Coronary artery (tissue), 2 donors: Measurements from ENCODE around the gene STC2.

Source experiments
- DNase-seq: peaks from one replicate; pipeline ENCODE4 v3.0.0-alpha.2; 2017; ENCODE audit warnings: low spot score
- H3K27ac ChIP-seq, 2 donors: fragments of 200-600 bp; sonication (generic); one replicate each; pipeline ENCODE4 v1.5.1; 2016 to 2019
- H3K4me3 ChIP-seq: fragments of 200-600 bp; sonication (generic); 2 replicates; pipeline ENCODE4 v1.5.1; 2016; ENCODE audit warnings: mild to moderate bottlenecking, moderate library complexity
- TF ChIP-seq, protein P1 (sequence below): fragments of 200-600 bp; sonication (generic); IDR thresholded peaks from one replicate; pipeline ENCODE4 v1.5.1; 2019; ENCODE audit warnings: antibody characterized with exemption

The STC2 gene

DNA sequence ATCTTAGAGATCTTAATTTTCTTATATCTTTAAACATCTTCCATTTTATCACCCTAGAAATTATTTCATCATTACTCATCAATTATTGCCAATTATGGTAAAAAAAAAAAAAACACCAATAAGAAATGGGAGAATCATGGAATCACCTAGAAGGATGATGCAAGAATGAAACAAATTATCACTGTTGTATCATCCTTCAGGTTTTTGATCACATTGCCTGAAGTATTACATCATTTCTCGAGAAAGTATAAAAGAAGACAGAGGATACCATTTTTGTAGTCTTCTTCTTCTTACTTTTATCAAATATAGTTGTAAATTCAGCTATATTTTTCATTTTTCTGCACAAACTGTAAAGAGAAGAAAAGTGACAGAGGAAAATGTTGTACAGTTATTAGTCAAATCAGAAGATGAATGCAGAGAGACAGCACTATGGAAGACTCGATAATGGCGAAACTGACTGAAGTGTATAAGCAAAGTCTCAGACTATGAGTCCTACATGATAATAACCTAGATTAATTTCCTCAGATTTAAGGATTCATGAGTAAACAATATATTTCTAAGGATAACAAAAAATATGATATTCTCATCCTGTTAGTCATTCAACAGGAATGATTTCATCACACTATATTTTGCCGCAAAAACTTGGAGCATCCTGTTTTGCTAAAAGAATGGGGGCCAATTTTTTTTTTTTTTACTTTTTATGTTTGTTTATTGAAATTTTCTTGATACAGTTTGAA, 5.9 kb upstream of the STC2 start:
- no peak for DNase-seq
- TF ChIP-seq, protein P1, sequence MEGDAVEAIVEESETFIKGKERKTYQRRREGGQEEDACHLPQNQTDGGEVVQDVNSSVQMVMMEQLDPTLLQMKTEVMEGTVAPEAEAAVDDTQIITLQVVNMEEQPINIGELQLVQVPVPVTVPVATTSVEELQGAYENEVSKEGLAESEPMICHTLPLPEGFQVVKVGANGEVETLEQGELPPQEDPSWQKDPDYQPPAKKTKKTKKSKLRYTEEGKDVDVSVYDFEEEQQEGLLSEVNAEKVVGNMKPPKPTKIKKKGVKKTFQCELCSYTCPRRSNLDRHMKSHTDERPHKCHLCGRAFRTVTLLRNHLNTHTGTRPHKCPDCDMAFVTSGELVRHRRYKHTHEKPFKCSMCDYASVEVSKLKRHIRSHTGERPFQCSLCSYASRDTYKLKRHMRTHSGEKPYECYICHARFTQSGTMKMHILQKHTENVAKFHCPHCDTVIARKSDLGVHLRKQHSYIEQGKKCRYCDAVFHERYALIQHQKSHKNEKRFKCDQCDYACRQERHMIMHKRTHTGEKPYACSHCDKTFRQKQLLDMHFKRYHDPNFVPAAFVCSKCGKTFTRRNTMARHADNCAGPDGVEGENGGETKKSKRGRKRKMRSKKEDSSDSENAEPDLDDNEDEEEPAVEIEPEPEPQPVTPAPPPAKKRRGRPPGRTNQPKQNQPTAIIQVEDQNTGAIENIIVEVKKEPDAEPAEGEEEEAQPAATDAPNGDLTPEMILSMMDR = no peak
- no peak overlapping the region for H3K27ac ChIP-seq
- no peak overlapping the region for H3K4me3 ChIP-seq

DNA sequence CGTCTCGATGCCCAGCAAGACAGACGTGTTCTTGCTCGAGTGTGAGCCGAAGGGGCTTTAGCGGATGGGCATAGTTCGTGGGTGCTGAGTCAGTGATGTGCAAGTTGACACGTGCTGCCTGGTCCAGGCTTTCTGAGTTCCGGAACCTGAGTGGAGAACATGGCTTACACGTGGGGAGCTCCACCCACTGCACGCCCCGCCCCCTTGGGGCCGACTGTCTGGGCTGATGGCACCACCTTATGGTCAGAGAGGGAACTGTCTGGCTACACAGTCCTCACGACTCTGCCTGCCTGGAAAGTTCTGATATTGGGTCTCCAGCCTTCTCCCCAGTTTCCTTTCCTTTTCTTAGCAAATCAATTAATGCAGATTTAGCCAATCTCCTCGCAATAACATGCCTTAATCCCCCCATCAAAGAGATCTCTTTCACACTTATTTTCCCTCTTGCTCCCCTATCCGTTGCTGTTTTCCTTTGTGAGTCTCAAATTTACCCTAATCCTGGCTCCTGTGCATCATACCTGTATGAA, 3.8 kb upstream of the STC2 start:
- no peak overlapping the region for H3K4me3 ChIP-seq
- peak; percentile 87 for DNase-seq
- H3K27ac ChIP-seq = no peak overlapping the region
- TF ChIP-seq, protein P1 = peak; percentile 78

DNA sequence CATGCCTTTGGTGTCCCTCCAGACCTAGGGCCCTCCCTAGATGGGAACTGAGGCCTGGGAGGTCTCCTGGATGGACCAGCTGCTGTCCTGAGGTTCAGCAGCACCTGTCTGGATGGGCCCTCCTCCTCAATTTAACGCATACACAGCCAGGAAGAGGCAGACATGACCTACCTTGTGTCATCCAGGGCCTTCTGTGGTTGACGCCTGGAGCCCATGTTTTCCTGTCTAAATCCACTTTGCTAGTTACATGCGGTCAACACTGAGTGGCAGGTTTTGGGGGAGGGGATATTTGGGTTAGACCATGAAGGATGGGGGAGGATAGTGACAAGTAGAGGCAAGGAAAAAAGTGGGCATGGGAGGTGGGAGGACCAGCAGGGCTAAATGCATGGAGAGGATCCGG, 3.1 kb upstream of the STC2 start:
- no peak overlapping the region for H3K4me3 ChIP-seq
- DNase-seq = no peak
- H3K27ac ChIP-seq = no peak overlapping the region
- TF ChIP-seq, protein P1 = no peak

DNA sequence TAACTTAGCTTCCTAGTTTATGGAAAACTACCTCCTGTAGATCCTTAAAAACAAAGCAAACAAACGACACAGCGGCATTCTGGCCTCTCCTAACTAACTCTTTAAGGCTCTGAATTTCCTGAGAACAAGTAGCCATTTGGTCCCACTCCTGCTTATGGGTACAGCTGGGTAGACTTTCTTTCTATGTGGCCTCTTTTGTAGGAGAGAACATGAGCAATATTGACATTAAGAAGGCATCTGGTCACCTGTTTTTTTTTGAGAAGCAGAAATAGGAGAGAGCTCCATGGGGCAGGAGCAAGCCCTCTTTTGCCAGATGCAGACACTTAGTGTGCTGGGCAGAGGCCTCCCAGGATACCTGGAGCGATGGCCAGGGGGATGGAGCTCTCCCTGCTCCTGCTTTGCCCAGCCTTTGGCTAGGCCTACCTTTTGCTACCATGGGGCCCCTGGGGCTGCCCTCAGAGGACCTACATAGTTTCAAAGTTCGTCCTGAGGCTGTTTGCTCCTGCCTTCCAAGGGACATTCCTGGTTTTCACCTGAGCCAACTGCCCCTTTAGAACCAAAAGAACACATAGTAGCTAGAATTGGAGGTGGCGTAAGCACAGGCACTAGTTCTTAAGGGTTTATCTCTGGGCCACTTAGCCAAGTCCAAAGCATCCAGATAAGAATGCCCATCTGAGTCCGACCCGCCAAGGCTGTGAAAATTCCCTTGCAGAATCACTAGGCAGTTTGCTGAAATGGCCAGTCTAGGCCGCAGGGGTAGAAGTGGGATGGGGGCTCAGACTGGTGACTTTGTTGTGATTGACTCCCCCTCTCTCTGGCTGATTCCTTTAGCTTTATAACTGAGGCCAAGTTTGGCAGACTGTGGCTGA, 2.4 kb upstream of the STC2 start:
- no peak overlapping the region for H3K27ac ChIP-seq
- no peak overlapping the region for H3K4me3 ChIP-seq
- no peak for DNase-seq
- TF ChIP-seq, protein P1 = no peak

DNA sequence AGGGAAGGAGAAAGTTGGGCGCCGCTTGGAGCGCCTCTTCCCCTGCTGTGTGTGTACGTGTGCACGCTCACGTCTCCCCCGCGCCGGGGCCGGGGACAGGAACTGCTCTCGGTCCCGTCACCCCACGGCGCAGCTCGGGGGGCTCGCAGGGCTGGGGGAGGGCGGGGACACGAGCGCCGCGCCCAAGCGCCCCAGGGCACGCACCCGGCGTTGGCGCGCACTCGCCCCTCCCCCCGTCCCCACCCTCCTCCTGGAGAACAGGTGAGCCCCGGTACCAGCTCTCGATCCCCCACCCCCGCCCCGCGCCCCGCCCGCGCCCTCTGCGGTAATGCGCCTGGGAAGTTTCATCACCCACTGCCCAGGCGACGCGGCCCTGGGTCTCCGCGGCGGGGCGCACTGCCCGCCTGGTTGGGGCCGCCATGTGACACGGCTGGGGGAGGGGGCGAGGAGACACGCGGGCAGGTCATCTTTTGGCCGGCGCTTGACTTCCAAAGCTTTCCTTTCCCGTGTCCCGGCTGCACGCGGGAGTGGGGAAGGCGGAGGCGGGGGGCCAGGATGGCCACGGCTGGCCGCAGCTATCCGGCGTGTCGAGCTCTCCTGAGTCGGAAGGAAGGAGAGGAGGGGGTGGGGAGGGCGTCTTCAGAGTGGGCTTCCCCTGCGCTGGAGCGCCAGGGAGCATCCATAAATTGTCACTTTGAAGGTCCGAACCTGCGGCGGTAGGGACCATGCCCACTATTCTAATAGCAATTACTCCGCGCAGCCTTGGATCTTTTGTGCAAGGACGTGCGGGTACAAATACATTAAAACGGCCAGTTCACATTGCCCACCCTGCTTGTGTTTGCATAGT, 1.5 kb upstream of the STC2 start:
- Histone ChIP-seq H3K27ac (no peak overlapping the region), H3K4me3 (peak overlapping the region; percentile 71)
- TF ChIP-seq, protein P1 = no peak
- DNase-seq = no peak

DNA sequence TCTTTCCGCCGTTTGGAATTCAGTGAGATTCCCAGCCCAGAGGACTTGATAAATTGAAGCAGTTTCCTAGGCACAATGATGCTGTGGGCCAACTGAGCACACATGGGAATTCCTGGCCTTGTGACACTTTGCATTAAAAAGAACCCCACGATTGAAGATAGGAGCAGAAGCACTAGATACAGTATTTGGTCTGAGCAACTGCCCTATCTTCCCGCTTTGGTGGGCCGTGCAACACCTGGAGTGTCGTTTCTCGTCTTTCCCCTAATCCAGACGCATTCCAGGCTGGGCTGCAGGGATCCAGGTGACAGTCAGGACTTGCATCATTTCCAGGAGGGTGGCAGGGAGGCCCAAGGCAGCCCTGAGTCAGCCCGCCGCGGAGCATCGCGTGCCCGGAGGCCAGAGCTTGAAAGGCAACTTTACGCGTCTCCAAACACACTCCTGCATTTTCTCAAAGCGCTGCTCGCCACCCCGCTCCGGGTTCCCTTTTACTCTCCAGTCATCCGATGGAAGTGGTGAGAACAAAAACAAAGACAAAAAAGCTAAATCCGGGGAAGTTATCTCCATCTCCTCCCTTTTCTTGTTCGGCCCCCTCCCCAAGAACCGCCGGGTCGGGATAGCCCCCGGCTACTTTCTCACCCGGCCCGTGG, 753 bp upstream of the STC2 start:
- no peak for DNase-seq
- TF ChIP-seq, protein P1 = no peak
- Histone ChIP-seq H3K4me3 (peak overlapping the region; percentile 71), H3K27ac (peak overlapping the region in 1 of 2 donors; percentile 21)
